Urothelium cell line (cell line): Measurements from ENCODE around the gene MS4A8.
A peak's percentile ranks its signal among the peaks of the same experiment; 100 is the strongest.
"Not testable (repeated sequence)": the region's sequence is repeated elsewhere in the genome, so short reads cannot be mapped to it uniquely, and the experiment has no call there.

Experiments used
- DNase-seq: peaks from one replicate; pipeline ENCODE4 v3.0.0; 2011; ENCODE audit warnings: low spot score, mixed read lengths
- FAIRE-seq: peaks from 2 replicates; lab custom pipeline; 2011; peaks lifted over from hg19 to GRCh38; lab: Jason Lieb, UNC

The MS4A8 gene

GRCh38 chr11:60724420-60724819, 25.0 kb downstream of the MS4A8 start, which contains the start of gene MS4A18:
Gene MS4A18 (plus strand): TSS chr11:60724720.
- no peak for DNase-seq
- FAIRE-seq = no peak

GRCh38 chr11:60725592-60725991, 26.2 kb downstream of the MS4A8 start:
- no peak for DNase-seq
- no peak for FAIRE-seq

GRCh38 chr11:60731586-60731985, 32.2 kb downstream of the MS4A8 start:
- FAIRE-seq = no peak
- DNase-seq = no peak

GRCh38 chr11:60734279-60734678, 34.9 kb downstream of the MS4A8 start:
- DNase-seq (no peak), FAIRE-seq (no peak)

GRCh38 chr11:60739114-60739513, 39.7 kb downstream of the MS4A8 start:
- FAIRE-seq = no peak
- no peak for DNase-seq

- FAIRE-seq (no peak), DNase-seq (no peak)
Observed at GRCh38 chr11:60740573-60740972, 41.2 kb downstream of the MS4A8 start.

- no peak for FAIRE-seq
Observed at GRCh38 chr11:60741421-60741820, 42.0 kb downstream of the MS4A8 start.

GRCh38 chr11:60743058-60743457, 43.6 kb downstream of the MS4A8 start:
- FAIRE-seq = no peak
- no peak for DNase-seq

More at GRCh38 chr11:60741421-60741820, 42.0 kb downstream of the MS4A8 start:
- no peak for DNase-seq

- DNase-seq (no peak), FAIRE-seq (no peak)
Observed at GRCh38 chr11:60744114-60744513, 44.7 kb downstream of the MS4A8 start.

- no peak for DNase-seq
- peak; percentile 99 for FAIRE-seq
Observed at GRCh38 chr11:60747359-60747873, 48.0 kb downstream of the MS4A8 start.

GRCh38 chr11:60748225-60748624, 48.8 kb downstream of the MS4A8 start:
- FAIRE-seq = no peak
- no peak for DNase-seq

- FAIRE-seq = no peak
Observed at GRCh38 chr11:60748821-60749220, 49.4 kb downstream of the MS4A8 start.

GRCh38 chr11:60750911-60751310, 51.5 kb downstream of the MS4A8 start:
- FAIRE-seq (no peak), DNase-seq (no peak)

More at GRCh38 chr11:60748821-60749220, 49.4 kb downstream of the MS4A8 start:
- no peak for DNase-seq

- no peak for DNase-seq
- peak; percentile 55 for FAIRE-seq
Observed at GRCh38 chr11:60753309-60753708, 53.9 kb downstream of the MS4A8 start.

GRCh38 chr11:60754887-60755286, 55.5 kb downstream of the MS4A8 start:
- DNase-seq (no peak), FAIRE-seq (no peak)

GRCh38 chr11:60756307-60757032, 57.1 kb downstream of the MS4A8 start, which contains the start of gene MS4A15:
Gene MS4A15 (plus strand): TSS chr11:60756867. CDS start chr11:60763734, 6,867 bp downstream.
- FAIRE-seq (no peak), DNase-seq (peak; percentile 71)

- DNase-seq = no peak
- FAIRE-seq = no peak
Observed at GRCh38 chr11:60757231-60757800, 57.9 kb downstream of the MS4A8 start.

- DNase-seq, FAIRE-seq: not testable (repeated sequence)
Observed at GRCh38 chr11:60758671-60759070, 59.3 kb downstream of the MS4A8 start.

GRCh38 chr11:60759438-60760225, 60.2 kb downstream of the MS4A8 start:
- not testable (repeated sequence) for FAIRE-seq, DNase-seq

- DNase-seq (no peak), FAIRE-seq (no peak)
Observed at GRCh38 chr11:60761436-60762190, 62.2 kb downstream of the MS4A8 start.
